CD4-positive, alpha-beta memory T cell (primary cell): Measurements from ENCODE around the gene NELFB. TPM values are rescaled to one million over a fixed set of nuclear protein-coding genes. Genes with fewer than 3 reads are reported as not detected.

Experiments used
- CTCF ChIA-PET: fragments of 350-600 bp; sonication (Branson Sonifier 250); formaldehyde crosslinking; loops from one replicate; lab custom pipeline; 2021; ENCODE audit warnings: inconsistent platforms; ENCODE audit not compliant: partially characterized antibody; lab: Charles Lee
- POLR2A ChIA-PET: fragments of 350-600 bp; sonication (Branson Sonifier 250); formaldehyde crosslinking; loops from one replicate; lab custom pipeline; 2021; ENCODE audit not compliant: partially characterized antibody; lab: Charles Lee
- DNase-seq, 5 donors: peaks; one replicate each; pipeline versions ENCODE4 v3.0.0 to v3.0.0-alpha.2; 2020 to 2022; ENCODE audit warnings: mixed read lengths in 1 of 5
- H3K27ac ChIP-seq: one replicate; pipeline ENCODE4 v1.7.0; 2013; ENCODE audit warnings: low read depth, low read length
- H3K27me3 ChIP-seq: 2 replicates; pipeline ENCODE4 v1.7.0; 2013; ENCODE audit warnings: mild to moderate bottlenecking, low read length, moderate library complexity; ENCODE audit not compliant: insufficient read depth
- H3K36me3 ChIP-seq: 2 replicates; pipeline ENCODE4 v1.7.0; 2013; ENCODE audit warnings: mild to moderate bottlenecking, low read length, moderate library complexity; ENCODE audit not compliant: insufficient read depth
- H3K4me1 ChIP-seq: 2 replicates; pipeline ENCODE4 v1.7.0; 2013; ENCODE audit warnings: mild to moderate bottlenecking, low read length, moderate library complexity; ENCODE audit not compliant: insufficient read depth
- H3K4me3 ChIP-seq, 2 donors: one replicate each; pipeline ENCODE4 v1.7.0; 2013; ENCODE audit warnings: low read length in 2 of 2, mild to moderate bottlenecking in 1 of 2
- H3K9me3 ChIP-seq, 2 donors: one replicate each; pipeline ENCODE4 v1.7.0; 2013; ENCODE audit warnings: low read length in 2 of 2, control low read depth in 1 of 2; ENCODE audit not compliant: control insufficient read depth in 1 of 2
- H3K27ac Mint-ChIP-seq, 7 donors: one replicate each; pipeline ENCODE4 v1.8.0; 2020 to 2021; ENCODE audit warnings: mixed read lengths in 7 of 7, mild to moderate bottlenecking in 6 of 7, inconsistent platforms in 3 of 7, moderate library complexity in 3 of 7
- H3K27me3 Mint-ChIP-seq, 2 donors: one replicate each; pipeline ENCODE4 v1.8.0; 2020 to 2021; ENCODE audit warnings: mixed read lengths in 2 of 2
- H3K36me3 Mint-ChIP-seq, 2 donors: one replicate each; pipeline ENCODE4 v1.8.0; 2020 to 2021; ENCODE audit warnings: mixed read lengths in 2 of 2, inconsistent platforms in 1 of 2, mild to moderate bottlenecking in 1 of 2
- H3K4me1 Mint-ChIP-seq, 4 donors: one replicate each; pipeline ENCODE4 v1.8.0; 2020 to 2021; ENCODE audit warnings: mixed read lengths in 4 of 4, mild to moderate bottlenecking in 1 of 4
- H3K4me3 Mint-ChIP-seq, 8 donors: one replicate each; pipeline ENCODE4 v1.8.0; 2020 to 2021; ENCODE audit warnings: mixed read lengths in 8 of 8, mild to moderate bottlenecking in 7 of 8, moderate library complexity in 6 of 8, inconsistent platforms in 3 of 8
- H3K9me3 Mint-ChIP-seq, 8 donors: one replicate each; pipeline ENCODE4 v1.8.0; 2020 to 2021; ENCODE audit warnings: mixed read lengths in 8 of 8, mild to moderate bottlenecking in 5 of 8, inconsistent platforms in 3 of 8, moderate library complexity in 1 of 8
- intact Hi-C: fragments of 100-400 bp; cut with micrococcal nuclease; formaldehyde crosslinking; loops from one replicate; pipeline ENCODE4 v1.15.1; 2023
- polyA plus RNA-seq, 2 donors: library from polyadenylated mRNA; unstranded; fragments of 300-500 nt; fragmentation: Illumina TruSeq; gene quantifications; one replicate each; pipeline ENCODE4 v1.2.3, GENCODE V29; 2021
- total RNA-seq, 2 experiments: library from RNA; stranded (reverse); gene quantifications; one replicate each; pipeline ENCODE4 v1.2.3, GENCODE V29; 2021

Gene NELFB
- total and polyA plus RNA-seq, 4 experiments from 2014 or later = 28.3 to 44.9 (median 36.5) TPM

DNA sequence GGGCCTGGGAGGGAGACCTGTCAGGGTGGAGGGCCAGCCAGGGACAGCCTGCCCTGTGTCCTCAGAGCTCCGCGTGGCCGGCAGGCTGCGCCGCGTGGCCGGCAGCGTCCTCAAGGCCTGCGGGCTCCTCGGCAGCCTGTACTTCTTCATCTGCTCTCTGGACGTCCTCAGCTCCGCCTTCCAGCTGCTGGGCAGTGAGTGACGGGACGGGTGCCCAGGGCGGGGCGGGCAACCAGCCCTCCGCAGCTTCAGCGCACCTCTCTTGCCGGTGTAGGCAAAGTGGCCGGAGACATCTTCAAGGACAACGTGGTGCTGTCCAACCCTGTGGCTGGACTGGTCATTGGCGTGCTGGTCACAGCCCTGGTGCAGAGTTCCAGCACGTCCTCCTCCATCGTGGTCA is 22.6 kb upstream of the NELFB start:
- CTCF ChIA-PET = no interaction called here
- intact Hi-C loops = no loop called here
- Histone ChIP-seq H3K4me1 (peaks cover 14% of the 10 kb centered on the region), H3K4me3 (no peak overlapping the region), H3K27ac (no peak overlapping the region), H3K27me3 (no peaks in the 10 kb centered on the region), H3K9me3 (no peaks in the 10 kb centered on the region), H3K36me3 (no peaks in the 10 kb centered on the region)
- DNase-seq = no peak
- Mint-ChIP-seq H3K9me3 (no peaks in the 10 kb centered on the region), H3K27ac (no peak overlapping the region), H3K36me3 (no peaks in the 10 kb centered on the region), H3K4me3 (no peak overlapping the region), H3K4me1 (peaks cover 2 to 10% (median 4%) of the 10 kb centered on the region in 4 donors), H3K27me3 (peaks cover 2 to 10% of the 10 kb centered on the region in 2 donors)
- POLR2A ChIA-PET = interaction anchor here (1.7 kb wide), 1 partner anchor 9 kb away, joined by 7 read pairs; the partner anchor contains the start of gene TUBB4B

DNA sequence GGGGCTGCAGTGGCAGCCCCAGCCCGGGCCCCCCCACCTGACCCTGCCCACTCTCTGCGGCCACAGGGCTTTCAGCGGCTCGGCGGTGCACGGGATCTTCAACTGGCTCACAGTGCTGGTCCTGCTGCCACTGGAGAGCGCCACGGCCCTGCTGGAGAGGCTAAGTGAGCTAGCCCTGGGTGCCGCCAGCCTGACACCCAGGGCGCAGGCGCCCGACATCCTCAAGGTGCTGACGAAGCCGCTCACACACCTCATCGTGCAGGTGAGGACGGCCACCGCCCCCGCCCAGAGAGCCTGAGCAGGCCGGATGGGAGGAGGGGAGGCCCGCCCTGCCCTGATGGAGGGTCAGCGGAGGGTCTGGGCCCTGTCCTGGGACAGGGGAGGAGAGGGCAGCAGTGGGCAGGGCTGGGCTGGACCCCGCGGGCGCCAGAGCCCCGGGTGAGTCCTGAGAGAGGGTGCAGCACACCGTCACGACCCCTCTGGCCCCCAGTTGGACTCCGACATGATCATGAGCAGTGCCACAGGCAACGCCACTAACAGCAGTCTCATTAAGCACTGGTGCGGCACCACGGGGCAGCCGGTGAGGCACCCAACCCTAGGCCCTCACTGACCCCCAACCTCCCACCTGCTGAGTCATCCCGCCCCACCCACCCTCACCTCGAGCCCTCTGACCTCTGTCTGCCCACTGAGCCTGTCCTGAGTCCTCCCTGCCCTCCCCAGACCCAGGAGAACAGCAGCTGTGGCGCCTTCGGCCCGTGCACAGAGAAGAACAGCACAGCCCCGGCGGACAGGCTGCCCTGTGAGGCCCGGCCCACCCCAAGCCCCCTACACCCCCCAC is 21.8 kb upstream of the NELFB start:
- no peak overlapping the region for H3K4me3 ChIP-seq
- Mint-ChIP-seq H3K27me3 (peaks cover 0 to 9% of the 10 kb centered on the region in 2 donors), H3K4me1 (peaks cover 0 to 6% (median 3%) of the 10 kb centered on the region in 4 donors), H3K27ac (no peak overlapping the region), H3K36me3 (no peaks in the 10 kb centered on the region), H3K4me3 (no peak overlapping the region), H3K9me3 (no peaks in the 10 kb centered on the region)
- no peaks in the 10 kb centered on the region for H3K27me3 ChIP-seq
- ChIA-PET POLR2A (interaction anchor here (1.2 kb wide), 1 partner anchor 9 kb away, joined by 4 read pairs; the partner anchor contains the start of gene CYSRT1), CTCF (no interaction called here)
- no peak overlapping the region for H3K27ac ChIP-seq
- no peak for DNase-seq
- intact Hi-C loops = no loop called here
- peaks cover 14% of the 10 kb centered on the region for H3K4me1 ChIP-seq
- H3K9me3 ChIP-seq = no peaks in the 10 kb centered on the region
- H3K36me3 ChIP-seq = no peaks in the 10 kb centered on the region

- H3K27ac ChIP-seq = no peak overlapping the region
- peaks cover 0 to 1% of the 10 kb centered on the region in 2 donors for H3K36me3 Mint-ChIP-seq
- no peaks in the 10 kb centered on the region for H3K27me3 ChIP-seq
- no peaks in the 10 kb centered on the region for H3K9me3 Mint-ChIP-seq
- intact Hi-C loops = no loop called here
- ChIA-PET POLR2A (interaction anchor here (1.2 kb wide), 1 partner anchor 10 kb away, joined by 4 read pairs; the partner anchor contains the start of gene CYSRT1), CTCF (no interaction called here)
- H3K4me3 Mint-ChIP-seq = peak overlapping the region in 1 of 8 donors; percentile 30
- no peaks in the 10 kb centered on the region for H3K36me3 ChIP-seq
- peaks cover 19% of the 10 kb centered on the region for H3K4me1 ChIP-seq
- peaks cover 0 to 11% (median 4%) of the 10 kb centered on the region in 4 donors for H3K4me1 Mint-ChIP-seq
- H3K27ac Mint-ChIP-seq = no peak overlapping the region
- DNase-seq = no peak
- H3K27me3 Mint-ChIP-seq = peaks cover 0 to 9% of the 10 kb centered on the region in 2 donors
- no peak overlapping the region for H3K4me3 ChIP-seq
- no peaks in the 10 kb centered on the region for H3K9me3 ChIP-seq
Measured at GRCh38 chr9:137234055-137234697, 21.0 kb upstream of the NELFB start.

DNA sequence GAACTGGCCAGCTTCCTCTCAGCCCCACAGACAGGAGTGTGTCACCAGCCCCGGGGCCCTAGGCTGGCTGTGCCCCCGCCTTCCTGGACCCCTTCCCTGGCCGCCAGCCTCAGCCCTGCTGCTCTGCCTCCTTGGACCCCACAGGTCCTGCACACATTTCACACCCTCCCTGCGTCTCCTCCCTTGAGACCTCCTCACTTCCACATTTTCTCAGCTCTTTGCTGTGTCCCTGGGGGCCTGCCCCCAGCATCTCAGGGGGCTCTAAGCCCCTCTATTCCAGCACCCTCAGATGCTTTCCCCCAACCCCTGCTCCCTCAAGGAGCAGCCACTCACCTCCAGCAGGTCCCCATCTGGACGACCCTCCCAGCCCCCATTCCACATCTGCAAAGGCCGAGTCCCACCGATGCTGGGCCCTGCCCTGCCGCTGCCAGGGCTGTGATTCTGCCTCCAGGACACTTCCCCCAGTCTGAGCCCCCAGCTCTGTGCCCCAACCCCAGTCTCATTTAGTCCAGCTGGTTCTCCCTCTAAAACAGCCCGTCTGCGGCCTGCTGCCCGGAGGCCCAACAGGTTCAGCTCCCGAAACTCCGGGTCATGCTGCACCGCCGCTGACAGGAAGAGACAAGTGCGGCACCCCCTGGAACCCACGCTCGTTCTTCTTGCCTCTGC is 20.2 kb upstream of the NELFB start:
- ChIA-PET POLR2A (interaction anchor here (3.0 kb wide), 1 partner anchor 11 kb away, joined by 31 read pairs; the partner anchor contains the start of genes CYSRT1 and RNF208), CTCF (interaction anchor here (0.8 to 1.1 kb wide), 3 partner anchors 11 to 457 kb away, joined by 3 to 4 read pairs (median 3); no protein-coding TSS in a partner anchor)
- Mint-ChIP-seq H3K27ac (no peak overlapping the region), H3K27me3 (peaks cover 0 to 9% of the 10 kb centered on the region in 2 donors), H3K4me1 (peaks cover 0 to 16% (median 4%) of the 10 kb centered on the region in 4 donors), H3K9me3 (no peaks in the 10 kb centered on the region), H3K4me3 (peak overlapping the region in 1 of 8 donors; percentile 30), H3K36me3 (peaks cover 0 to 1% of the 10 kb centered on the region in 2 donors)
- no peak for DNase-seq
- no peaks in the 10 kb centered on the region for H3K36me3 ChIP-seq
- no peak overlapping the region for H3K4me3 ChIP-seq
- H3K27ac ChIP-seq = no peak overlapping the region
- no peaks in the 10 kb centered on the region for H3K27me3 ChIP-seq
- intact Hi-C loops = no loop called here
- peaks cover 24% of the 10 kb centered on the region for H3K4me1 ChIP-seq
- no peaks in the 10 kb centered on the region for H3K9me3 ChIP-seq

DNA sequence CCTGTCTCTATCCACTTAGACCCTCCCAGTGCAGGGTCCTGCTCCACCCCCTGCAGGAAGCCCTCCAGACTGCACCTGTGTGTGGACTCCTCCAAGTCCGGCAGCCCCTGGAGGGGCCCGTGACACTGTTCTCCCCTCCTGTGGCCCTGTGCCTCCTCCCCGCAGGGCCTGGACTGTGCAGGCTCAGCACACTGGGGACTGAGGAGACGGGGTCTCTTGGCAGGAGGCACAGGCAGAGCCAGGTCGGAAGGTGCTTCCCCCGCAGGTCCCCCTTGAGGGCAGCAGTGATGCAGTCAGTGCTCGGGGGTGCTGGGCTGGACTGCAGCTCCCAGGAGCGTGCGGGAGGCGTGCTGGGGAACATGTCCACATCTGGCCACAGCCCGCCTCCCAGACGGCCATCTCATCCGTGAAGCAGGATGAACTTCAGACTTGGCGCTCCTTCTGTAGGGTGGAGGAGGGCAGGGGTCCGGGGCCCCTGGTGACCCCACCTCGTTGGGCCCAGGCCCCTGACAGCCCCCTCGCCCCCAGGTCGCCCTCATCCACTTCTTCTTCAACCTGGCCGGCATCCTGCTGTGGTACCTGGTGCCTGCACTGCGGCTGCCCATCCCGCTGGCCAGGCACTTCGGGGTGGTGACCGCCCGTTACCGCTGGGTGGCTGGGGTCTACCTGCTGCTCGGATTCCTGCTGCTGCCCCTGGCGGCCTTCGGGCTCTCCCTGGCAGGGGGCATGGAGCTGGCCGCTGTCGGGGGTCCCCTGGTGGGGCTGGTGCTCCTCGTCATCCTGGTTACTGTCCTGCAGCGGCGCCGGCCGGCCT is 19.5 kb upstream of the NELFB start:
- Histone ChIP-seq H3K36me3 (no peaks in the 10 kb centered on the region), H3K4me3 (no peak overlapping the region), H3K4me1 (peaks cover 25% of the 10 kb centered on the region), H3K27me3 (no peaks in the 10 kb centered on the region), H3K9me3 (no peaks in the 10 kb centered on the region), H3K27ac (no peak overlapping the region)
- H3K4me1 Mint-ChIP-seq = peaks cover 0 to 19% (median 4%) of the 10 kb centered on the region in 4 donors
- intact Hi-C loops = loop anchor here (1.0 kb wide), 3 partner anchors 12 to 117 kb away; no protein-coding TSS in a partner anchor
- no peak overlapping the region for H3K27ac Mint-ChIP-seq
- H3K4me3 Mint-ChIP-seq = no peak overlapping the region
- peaks cover 0 to 7% of the 10 kb centered on the region in 2 donors for H3K27me3 Mint-ChIP-seq
- ChIA-PET CTCF (interaction anchor here (0.8 to 2.7 kb wide), 14 partner anchors 12 to 458 kb away, joined by 3 to 15 read pairs (median 6); partner anchors contain the start of genes ANAPC2, RNF208 and SSNA1), POLR2A (interaction anchor here (0.6 to 10.3 kb wide), 7 partner anchors 12 to 285 kb away, joined by 3 to 260 read pairs (median 7); partner anchors contain the start of genes ANAPC2, CYSRT1, MAN1B1 and NELFB)
- peaks cover 0 to 1% of the 10 kb centered on the region in 2 donors for H3K36me3 Mint-ChIP-seq
- H3K9me3 Mint-ChIP-seq = no peaks in the 10 kb centered on the region
- DNase-seq = no peak
